ENCODE data around the gene FTCD.
A peak's percentile ranks its signal among the peaks of the same experiment; 100 is the strongest.
"Not testable (repeated sequence)": the region's sequence is repeated elsewhere in the genome, so short reads cannot be mapped to it uniquely, and the experiment has no call there.

FTCD gene

GRCh38 chr21:46188226-46189212 is 33.1 kb upstream of the FTCD start:
- no peak for DNase-seq

GRCh38 chr21:46187814-46188213 is 32.4 kb upstream of the FTCD start:
- DNase-seq, result no peak

GRCh38 chr21:46187261-46187660 is 31.9 kb upstream of the FTCD start:
- DNase-seq, result no peak

GRCh38 chr21:46185716-46186115 is 30.3 kb upstream of the FTCD start:
- no peak for DNase-seq

- DNase-seq, result peak; percentile 66
Observed at GRCh38 chr21:46184625-46185555, 29.5 kb upstream of the FTCD start.

- DNase-seq, result peak; percentile 19
Observed at GRCh38 chr21:46183910-46184624, 28.7 kb upstream of the FTCD start, which contains the start of gene SPATC1L. Gene SPATC1L, minus strand, starts transcription at chr21:46184459. Its CDS starts 1,643 bp downstream, at chr21:46182816.

- not testable (repeated sequence) for DNase-seq
Observed at GRCh38 chr21:46183337-46183909, 28.0 kb upstream of the FTCD start.

- no peak for DNase-seq
Observed at GRCh38 chr21:46182548-46183336, 27.4 kb upstream of the FTCD start.

GRCh38 chr21:46181953-46182547 is 26.7 kb upstream of the FTCD start:
- DNase-seq, result no peak

- no peak for DNase-seq
Observed at GRCh38 chr21:46181436-46181835, 26.1 kb upstream of the FTCD start.

GRCh38 chr21:46180778-46181391 is 25.5 kb upstream of the FTCD start:
- DNase-seq, result no peak

- no peak for DNase-seq
Observed at GRCh38 chr21:46180079-46180722, 24.8 kb upstream of the FTCD start.

- no peak for DNase-seq
Observed at GRCh38 chr21:46179708-46180078, 24.3 kb upstream of the FTCD start.

GRCh38 chr21:46178961-46179360 is 23.6 kb upstream of the FTCD start:
- no peak for DNase-seq

- not testable (repeated sequence) for DNase-seq
Observed at GRCh38 chr21:46176443-46177129, 21.2 kb upstream of the FTCD start.

GRCh38 chr21:46173573-46173972 is 18.2 kb upstream of the FTCD start:
- DNase-seq, result no peak

- no peak for DNase-seq
Observed at GRCh38 chr21:46172863-46173528, 17.6 kb upstream of the FTCD start.

- no peak for DNase-seq
Observed at GRCh38 chr21:46171996-46172862, 16.9 kb upstream of the FTCD start.
